ENCODE results near the gene NELFCD. TPM values are rescaled to one million over a fixed set of nuclear protein-coding genes. Genes with fewer than 3 reads are reported as not detected.
"Not testable (repeated sequence)": the region's sequence is repeated elsewhere in the genome, so short reads cannot be mapped to it uniquely, and the experiment has no call there.

Gene NELFCD
- total RNA-seq, 4 donors from 2014 or later = 44.7 to 63.5 (median 53.4) TPM

DNA sequence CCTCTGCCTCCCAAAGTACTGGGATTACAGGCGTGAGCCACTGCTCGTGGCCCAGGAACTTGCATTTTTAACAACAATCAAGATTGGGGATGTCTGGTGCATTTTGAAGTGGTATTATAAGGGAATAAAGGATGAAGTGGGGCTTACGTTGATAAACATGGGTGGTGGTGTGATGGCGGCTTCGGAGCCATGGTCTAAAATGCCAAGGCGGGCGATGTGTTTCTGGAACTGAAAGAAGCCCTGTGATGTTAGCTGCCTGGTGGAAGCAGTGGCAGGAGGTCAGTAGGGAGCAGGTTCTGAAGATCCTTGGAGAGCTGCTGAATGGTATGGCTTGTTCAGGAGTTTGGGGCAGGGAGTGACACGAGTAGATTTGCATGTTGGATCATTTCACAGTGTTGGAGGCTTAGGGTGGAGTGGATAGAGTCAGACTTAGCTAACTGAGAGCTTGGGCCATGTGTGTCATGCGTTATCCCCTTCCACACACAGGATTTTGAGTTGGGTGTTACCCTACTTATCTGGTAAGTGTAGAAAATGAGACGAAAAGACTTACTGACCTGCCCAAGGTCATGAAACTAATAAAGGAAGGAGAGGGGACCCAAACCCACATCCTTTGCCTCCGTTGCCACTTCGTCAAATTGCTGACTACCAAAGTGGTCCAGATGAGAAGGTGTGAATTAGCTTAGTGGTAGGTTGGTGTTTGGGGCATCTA lies 1.5 kb downstream of the NELFCD start:
- DNase-seq (ENCODE audit: low spot score) = no peak
- TF ChIP-seq, protein P1, sequence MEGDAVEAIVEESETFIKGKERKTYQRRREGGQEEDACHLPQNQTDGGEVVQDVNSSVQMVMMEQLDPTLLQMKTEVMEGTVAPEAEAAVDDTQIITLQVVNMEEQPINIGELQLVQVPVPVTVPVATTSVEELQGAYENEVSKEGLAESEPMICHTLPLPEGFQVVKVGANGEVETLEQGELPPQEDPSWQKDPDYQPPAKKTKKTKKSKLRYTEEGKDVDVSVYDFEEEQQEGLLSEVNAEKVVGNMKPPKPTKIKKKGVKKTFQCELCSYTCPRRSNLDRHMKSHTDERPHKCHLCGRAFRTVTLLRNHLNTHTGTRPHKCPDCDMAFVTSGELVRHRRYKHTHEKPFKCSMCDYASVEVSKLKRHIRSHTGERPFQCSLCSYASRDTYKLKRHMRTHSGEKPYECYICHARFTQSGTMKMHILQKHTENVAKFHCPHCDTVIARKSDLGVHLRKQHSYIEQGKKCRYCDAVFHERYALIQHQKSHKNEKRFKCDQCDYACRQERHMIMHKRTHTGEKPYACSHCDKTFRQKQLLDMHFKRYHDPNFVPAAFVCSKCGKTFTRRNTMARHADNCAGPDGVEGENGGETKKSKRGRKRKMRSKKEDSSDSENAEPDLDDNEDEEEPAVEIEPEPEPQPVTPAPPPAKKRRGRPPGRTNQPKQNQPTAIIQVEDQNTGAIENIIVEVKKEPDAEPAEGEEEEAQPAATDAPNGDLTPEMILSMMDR (IDR thresholded peaks at IDR 0.05) = no peak
- no peak for ATAC-seq (ENCODE audit: low FRiP score)

DNA sequence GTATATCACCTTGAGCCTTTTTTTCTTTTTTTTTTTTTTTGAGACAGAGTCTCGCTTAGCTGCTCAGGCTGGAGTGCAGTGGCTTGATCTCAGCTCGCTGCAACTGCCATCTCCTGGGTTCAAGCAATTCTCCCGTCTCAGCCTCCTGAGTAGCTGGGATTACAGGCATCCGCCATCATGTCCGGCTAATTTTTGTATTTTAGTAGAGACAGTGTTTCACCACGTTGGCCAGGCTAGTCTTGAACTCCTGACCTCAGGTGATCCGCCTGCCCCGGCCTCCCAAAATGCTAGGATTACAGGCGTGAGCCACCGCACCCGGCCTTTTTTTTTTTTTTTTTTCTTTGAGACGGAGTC lies 2.0 kb downstream of the NELFCD start:
- not testable (repeated sequence) for DNase-seq (ENCODE audit: low spot score)

DNA sequence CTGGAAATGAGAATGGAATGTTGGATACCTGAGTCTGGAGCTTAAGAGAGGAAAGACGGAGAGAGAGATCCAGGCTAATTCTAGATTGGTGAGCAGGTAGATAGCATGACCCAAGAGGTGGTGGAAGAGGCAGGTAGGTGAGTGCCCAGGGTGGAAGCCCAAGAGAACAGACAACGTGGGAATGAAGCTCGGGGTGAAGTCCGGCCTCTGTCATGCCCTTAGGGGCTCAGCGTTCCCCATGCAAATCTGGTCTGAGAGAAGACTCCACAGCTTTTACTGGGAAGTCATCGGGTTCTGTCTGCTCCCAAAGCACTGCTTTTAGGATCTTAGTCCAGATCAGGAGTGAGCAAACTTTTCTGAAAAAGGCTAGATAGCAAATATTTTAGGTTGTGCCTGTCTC lies 3.6 kb downstream of the NELFCD start:
- TF ChIP-seq, protein P1 (IDR thresholded peaks at IDR 0.05) = no peak
- ATAC-seq (ENCODE audit: low FRiP score) (no peak), DNase-seq (ENCODE audit: low spot score) (no peak)

More for the DNA sequence above, 2.0 kb downstream of the NELFCD start:
- ATAC-seq (ENCODE audit: low FRiP score) = not testable (repeated sequence)

DNA sequence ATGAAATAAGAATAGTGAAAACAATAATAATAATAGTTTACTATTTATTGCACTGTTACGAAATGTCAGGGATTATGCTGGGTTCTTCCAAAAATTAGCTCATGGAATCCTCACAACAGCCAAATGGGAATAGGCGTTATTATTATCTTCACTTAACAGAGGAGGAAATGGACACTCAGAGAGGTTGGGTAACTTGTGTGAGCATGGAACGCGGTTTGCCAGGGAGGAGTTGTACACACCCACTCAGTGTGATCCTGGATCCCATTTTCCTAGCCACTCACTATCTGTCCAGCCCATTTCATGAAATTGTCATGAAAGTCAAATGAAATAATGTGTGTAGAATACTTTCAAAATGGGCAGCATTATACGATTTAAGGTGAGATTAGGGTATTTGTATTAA lies 4.6 kb downstream of the NELFCD start:
- no peak for ATAC-seq (ENCODE audit: low FRiP score)
- TF ChIP-seq, protein P1 (IDR thresholded peaks at IDR 0.05) = no peak
- no peak for DNase-seq (ENCODE audit: low spot score)

DNA sequence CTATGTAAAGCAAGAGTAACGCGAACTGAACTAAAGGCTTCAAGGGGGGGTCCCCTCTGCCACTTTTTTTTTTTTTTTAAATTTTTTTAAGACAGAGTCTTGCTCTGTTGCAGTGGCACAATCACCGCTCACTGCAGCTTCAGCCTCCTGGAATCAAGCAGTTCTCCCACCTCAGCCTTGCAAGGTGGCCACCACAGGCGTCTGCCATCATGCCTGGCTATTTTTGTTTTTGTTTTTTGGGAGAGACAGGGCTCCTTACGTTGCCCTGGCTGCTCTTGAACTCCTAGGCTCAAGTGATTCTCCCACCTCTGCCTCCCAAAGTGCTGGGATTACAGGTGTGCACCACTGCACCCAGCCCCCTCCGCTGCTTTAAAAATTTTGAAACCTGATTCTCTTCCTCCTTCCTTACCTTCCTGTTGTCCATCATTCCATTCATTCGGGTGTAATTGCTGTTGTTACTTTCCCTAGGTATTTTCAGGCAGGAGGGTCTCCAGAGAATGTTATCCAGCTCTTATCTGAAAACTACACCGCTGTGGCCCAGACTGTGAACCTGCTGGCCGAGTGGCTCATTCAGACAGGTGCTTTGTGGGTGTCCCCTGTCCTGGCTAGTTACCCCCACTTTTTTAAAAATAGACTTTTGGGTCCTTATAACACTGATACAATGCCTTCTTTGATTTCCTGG lies 5.4 kb downstream of the NELFCD start:
- TF ChIP-seq, protein P1 (IDR thresholded peaks at IDR 0.05) = no peak
- ATAC-seq (ENCODE audit: low FRiP score) (no peak), DNase-seq (ENCODE audit: low spot score) (no peak)

DNA sequence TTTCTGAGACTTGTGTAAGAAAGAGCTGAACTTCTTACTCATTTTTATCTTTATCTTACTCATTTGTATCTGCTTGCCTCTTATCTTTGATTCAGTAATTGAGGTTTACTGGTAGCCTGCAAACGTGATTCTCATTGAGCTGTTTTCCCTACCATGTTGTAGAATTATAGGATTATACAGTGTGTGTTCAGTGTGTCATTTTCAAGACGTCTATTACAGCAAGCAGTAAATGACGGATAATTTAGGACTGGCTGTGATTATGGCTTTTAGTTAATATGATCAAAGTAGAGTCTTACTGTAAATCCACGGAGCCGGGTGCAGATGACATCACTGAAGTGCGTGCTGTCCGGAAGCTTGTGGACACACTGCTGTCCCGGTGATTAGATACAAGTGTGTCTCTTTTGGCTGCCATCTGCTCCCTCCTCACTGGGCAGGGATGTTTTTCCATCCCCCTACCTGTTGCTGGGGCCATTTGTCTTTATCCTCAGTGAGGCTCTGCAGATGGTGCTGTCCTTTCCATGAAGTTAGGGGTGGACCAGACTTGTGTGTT lies 6.0 kb downstream of the NELFCD start:
- DNase-seq (ENCODE audit: low spot score) = no peak
- no peak for ATAC-seq (ENCODE audit: low FRiP score)
- TF ChIP-seq, protein P1 (IDR thresholded peaks at IDR 0.05) = no peak

DNA sequence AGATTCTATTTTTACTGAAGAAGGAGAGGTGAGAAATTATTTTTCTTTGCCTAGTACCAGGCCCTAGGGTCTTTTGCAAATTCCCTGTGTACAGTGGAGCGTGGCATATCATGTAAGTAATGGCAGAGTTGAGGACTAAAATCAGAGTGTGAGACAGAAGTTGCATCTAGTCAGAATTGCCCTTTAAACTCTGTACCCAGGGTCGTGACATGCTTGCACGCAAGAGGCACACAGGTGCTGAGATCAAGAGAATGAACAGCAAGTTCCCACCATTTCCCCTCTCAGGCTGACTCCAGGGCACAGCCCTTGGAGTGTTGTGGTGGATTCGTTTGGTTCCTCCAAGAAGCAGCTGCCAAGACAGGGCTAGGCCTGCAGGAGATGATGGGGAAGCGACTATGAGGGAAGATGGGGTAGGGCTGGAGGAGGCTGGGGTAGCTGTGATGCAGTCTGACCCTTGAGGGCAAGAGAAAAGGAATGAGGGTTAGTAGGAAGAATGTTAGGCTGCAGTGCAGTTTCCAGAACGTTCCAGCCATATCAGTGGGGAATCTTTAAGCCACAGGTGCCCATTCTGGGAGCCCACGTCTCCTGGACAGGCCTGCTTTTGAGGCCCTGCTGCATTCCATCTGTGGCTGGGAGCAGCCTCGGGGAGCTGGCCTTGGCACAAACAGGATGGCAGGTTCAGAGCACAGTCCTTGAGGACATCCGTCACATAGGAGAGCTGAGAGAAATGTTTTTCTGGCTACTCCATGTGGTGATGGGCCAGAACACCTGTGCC lies 6.9 kb downstream of the NELFCD start:
- TF ChIP-seq, protein P1 (IDR thresholded peaks at IDR 0.05) = no peak
- no peak for DNase-seq (ENCODE audit: low spot score)
- no peak for ATAC-seq (ENCODE audit: low FRiP score)

Measured in omental fat pad (tissue), 4 donors.